NCI-H345 treated with DMSO at 0.1 percent for 48 hours (cell line): Measurements from ENCODE around the gene ITGB4.
"Not testable (repeated sequence)": the region's sequence is repeated elsewhere in the genome, so short reads cannot be mapped to it uniquely, and the experiment has no call there.

ENCODE experiments used
- DNase-seq: peaks from one replicate; lab custom pipeline; 2025; ENCODE audit not compliant: unreplicated experiment; lab: John Stamatoyannopoulos, UW

ITGB4 gene

DNA sequence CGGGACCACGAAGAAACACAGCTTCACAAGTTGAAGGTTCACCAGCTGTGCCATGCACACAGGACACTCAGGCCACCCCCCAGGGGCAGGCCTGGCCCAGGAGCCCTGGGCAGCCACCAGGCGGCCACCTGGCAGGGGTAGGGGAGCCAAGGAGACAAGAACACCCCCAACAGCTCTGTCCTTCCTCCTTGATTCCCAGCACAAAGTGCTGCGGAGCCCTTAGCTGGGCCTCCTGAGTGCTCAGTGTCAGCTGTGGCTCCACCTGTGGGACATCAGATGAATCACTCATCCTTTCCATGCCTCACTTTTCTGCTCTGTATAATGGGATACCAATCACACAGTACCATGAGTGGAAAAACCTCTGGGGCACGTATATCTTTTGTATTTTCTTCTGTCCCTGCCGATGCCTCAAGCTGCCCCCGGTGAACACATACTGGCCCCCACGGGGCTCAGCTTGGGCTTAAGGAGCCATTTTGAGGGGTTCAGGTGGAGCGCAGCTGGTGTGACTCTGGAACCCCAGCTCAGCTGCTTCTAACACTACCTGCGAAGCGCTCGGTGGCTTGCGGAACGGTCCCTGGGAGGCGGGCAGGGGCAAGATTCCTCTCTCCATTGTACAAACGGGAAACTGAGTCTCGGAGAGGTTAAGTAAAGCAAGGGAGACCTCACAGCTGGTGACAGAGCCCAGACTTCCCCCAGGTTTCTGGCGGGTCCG is 31.7 kb downstream of the ITGB4 start:
- DNase-seq = no peak

- no peak for DNase-seq
Observed at GRCh38 chr17:75753514-75754377, 32.5 kb downstream of the ITGB4 start.

- no peak for DNase-seq
Observed at GRCh38 chr17:75754378-75755204, 33.3 kb downstream of the ITGB4 start.

DNA sequence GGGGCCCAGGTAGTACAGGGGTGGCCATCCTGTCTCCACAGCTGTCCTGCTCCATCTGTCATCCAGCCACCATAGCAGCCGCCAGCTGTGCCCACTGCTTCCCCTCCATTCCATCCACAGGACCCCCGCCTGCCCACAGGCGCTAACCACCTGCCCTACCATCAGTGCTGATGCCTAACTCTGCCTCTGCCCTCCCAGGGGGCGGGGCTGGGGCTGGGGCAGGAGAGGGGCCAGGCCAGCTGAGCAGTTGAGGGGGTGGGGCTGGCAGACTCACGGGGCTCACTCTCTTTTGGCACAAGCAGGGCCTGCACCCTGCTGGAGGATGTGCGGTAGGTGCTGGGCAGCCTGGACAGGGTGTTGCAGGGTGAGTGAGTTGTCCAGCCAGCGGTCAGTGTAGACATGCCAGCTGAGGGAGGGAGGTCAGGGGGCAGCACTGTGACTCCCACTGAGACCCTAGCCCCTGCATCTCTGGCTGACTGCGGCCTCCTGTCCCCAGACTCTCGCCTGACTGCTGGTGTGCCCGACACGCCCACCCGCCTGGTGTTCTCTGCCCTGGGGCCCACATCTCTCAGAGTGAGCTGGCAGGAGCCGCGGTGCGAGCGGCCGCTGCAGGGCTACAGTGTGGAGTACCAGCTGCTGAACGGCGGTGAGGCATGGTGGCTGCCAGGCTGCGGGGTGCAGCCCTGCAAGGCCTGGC is 34.1 kb downstream of the ITGB4 start:
- DNase-seq = no peak

- DNase-seq = no peak
Observed at GRCh38 chr17:75755990-75756389, 34.7 kb downstream of the ITGB4 start.

DNA sequence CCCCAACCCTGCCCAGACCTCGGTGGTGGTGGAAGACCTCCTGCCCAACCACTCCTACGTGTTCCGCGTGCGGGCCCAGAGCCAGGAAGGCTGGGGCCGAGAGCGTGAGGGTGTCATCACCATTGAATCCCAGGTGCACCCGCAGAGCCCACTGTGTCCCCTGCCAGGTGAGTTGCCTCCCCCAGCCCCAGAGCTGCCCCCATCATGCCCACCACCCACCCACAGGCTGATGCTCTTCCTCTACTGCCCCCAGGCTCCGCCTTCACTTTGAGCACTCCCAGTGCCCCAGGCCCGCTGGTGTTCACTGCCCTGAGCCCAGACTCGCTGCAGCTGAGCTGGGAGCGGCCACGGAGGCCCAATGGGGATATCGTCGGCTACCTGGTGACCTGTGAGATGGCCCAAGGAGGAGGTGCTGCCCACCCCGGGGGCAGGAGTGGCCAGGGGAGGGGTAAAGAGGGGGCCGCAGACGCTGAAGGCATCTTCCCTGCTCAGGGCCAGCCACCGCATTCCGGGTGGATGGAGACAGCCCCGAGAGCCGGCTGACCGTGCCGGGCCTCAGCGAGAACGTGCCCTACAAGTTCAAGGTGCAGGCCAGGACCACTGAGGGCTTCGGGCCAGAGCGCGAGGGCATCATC is 35.3 kb downstream of the ITGB4 start:
- no peak for DNase-seq

GRCh38 chr17:75757086-75757681 is 35.9 kb downstream of the ITGB4 start:
- DNase-seq = no peak

DNA sequence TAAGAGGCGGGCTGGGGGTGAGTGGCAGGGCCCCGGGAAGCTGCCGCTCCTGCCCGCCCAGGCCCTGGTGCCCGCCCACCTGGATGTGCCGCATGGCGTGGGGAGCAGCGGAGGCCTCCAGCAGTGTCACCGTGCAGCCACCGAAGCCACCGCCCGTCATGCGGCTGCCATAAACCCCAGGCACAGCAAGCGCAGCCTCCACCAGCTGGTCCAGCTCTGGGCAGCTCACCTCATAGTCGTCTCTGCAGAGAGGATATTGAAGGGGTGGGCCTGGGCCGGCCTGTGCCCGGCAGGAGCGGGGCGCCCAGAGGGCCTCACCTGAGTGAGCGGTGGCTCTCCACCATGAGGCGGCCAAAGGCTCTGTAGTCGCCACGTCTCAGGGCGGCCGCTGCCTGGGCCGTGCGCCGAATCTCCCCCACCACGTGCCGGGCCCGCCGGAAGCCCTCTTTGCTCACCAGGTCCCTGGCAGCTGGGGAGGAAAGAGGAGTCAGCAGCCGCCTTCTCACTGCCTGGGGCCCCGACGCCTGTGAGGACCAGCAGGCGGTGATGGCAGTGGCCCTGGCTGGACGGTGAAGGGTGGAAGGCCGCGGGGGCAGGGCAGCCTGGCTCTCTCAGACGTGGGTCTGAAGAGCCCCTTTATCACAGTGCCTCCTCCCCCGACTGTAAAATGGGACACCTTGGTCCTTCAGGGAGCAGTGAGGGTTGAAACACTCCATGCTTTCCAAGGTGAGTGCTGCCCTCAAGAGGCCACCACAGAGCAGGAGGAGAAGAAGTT is 37.1 kb downstream of the ITGB4 start:
- no peak for DNase-seq

DNA sequence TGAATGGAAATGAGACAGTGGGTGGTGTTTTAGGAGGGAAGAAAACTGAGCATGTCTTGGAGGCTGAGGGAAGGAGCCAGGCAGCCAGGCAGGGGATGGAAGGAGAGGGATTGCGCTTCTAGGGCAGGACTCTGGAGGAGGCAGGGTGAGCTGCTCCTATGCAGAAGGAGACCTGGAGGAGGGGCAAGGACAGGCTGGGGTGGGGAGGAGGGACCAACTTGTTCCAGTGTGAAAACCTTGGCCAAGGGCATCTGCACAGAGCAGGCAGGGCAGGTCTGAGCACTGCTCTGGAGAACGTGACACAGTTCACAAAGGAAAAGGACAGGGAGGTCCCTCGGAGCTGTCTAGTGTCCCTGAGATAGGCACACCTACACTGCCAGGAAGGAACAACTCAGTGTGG is 38.2 kb downstream of the ITGB4 start:
- no peak for DNase-seq

GRCh38 chr17:75759978-75760640 is 38.9 kb downstream of the ITGB4 start:
- DNase-seq = not testable (repeated sequence)

DNA sequence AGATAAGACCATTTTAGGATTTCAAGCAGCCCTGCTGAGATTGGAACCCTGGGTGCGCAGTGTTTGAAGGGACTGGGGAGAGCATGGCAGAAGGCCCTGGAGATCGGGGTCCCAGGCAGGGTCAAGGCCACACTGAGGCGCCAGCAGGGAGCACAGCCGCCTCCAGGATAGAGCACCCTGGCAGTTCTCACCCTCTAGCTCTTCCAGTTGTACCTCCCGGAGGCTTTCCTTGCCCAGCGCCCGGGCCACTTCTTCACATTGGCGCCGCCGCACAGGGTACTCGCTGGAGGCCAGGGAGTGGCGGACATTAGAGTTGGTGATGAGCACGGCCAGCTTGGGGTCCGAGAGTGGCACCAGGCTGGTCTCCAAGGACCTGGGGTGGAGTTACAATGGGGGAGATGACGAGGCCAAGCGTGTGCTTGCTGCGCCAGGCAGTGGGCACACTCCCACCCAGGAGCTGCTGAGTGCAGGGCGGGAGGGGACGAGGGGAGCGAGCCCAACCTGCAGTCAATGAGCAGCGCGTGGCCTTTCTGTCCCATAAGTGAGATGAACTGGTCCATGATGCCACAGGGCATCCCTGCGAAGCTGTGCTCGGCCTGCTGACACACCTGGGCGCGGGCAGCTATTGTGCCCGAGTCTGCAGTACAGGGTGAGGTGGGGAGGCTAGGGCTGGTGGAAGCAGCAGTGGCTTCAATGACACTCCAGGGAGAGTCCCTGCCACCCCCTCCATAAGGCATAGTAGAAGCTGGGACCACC is 41.4 kb downstream of the ITGB4 start:
- no peak for DNase-seq

GRCh38 chr17:75763269-75763607 is 42.0 kb downstream of the ITGB4 start:
- no peak for DNase-seq

GRCh38 chr17:75763613-75764416 is 42.6 kb downstream of the ITGB4 start:
- no peak for DNase-seq

DNA sequence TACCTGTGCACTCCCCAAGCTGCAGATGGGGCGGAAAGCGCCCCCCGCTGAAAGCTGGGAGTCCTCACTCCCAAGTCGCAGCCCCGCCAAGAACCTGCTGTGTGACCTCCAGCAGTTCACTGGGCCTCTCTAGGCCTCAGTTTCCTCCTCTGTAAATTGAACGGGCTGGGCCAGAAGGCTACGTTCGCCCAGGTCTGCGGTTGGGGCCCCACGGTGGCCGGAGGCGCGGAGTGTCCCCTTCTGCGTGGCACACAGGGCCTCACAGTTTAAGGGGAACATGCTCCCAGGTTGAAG is 43.1 kb downstream of the ITGB4 start:
- DNase-seq = no peak

DNA sequence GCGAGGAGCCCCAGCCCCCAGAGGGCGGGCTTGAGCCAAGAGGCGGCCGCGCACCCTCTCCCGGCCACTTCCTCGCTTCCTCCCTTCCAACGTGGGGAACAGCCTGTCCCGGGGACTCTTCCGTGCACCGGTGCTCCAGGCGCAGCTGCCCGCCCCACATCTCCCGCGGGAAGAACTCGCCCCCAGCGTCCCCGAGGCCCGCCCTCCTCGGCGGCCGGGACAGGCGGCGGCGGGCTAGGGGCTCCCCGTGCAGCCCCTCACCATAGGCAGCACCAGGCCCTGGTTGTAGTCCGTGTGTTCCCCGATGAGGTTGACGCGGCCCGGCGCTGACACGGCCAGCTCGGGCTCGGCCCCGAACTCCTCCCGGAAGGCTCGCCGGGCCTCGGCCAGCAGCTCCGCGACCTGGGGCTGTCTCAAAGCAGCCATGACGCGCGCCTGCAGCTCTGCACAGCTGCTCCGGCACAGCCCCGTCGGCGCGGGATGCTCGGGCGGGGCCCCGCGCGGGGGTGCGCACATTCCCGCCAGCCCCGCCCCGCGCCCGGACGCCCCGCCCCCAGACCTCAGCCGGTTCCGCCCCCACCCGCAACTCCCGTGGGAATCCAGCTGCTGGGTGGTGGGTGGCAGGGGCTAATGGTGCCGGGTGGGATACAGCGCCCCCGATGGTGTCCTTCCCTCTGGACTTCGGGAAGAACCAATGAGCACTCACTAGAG is 43.6 kb downstream of the ITGB4 start, which contains the start of gene GALK1:
Gene GALK1, minus strand, starts transcription at position 482 of the 711 bp plus-strand sequence. Its CDS starts 56 bp downstream, at position 426.
- no peak for DNase-seq

DNA sequence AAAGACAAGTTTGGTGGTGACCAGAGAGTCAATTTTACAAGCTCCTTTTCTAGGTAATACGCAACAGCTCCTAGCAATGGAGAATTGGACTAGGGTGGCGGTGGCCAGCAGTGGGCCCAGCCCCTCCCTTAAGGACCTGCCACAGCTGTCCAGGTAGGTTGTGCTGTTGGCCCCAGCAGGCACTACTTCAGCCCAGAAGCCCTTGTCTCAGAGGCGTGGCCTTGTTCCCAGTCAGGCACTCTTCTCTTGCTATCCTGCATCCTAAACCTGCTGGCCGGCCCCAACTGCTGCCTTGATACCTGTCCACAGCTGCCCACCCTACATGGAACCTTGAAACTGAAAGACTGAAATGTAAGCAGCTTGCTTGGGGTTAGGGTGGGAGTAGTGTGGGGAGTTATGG is 44.7 kb downstream of the ITGB4 start:
- no peak for DNase-seq

DNA sequence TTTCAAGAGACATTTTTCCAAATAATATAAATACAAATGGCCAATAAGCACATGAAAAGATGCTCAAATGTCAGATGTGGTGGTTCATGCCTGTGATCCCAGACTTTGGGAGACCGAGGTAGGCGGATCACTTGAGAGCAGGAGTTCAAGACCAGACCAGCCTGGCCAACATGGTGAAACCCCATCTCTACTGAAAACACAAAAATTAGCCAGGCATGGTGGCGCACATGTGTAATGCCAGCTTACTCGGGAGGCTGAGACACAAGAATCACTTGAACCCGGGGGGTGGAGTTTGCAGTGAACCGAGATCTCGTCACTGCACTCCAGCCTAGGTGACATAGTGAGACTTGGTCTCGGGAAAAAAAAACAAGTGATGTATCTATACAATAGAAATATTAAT is 46.6 kb downstream of the ITGB4 start:
- DNase-seq = no peak
